ENCODE measurements around the gene COL26A1. TPM values are rescaled to one million over a fixed set of nuclear protein-coding genes. Genes with fewer than 3 reads are reported as not detected.

The COL26A1 gene
- total RNA-seq, 2 donors from 2014 or later: not detected

- Histone ChIP-seq H3K9me3 (peaks cover 0 to 5% of the 10 kb centered on the region in 2 donors), H3K36me3 (no peaks in the 10 kb centered on the region), H3K27me3 (no peaks in the 10 kb centered on the region), H3K4me1 (no peaks in the 10 kb centered on the region), H3K4me3 (no peak overlapping the region), H3K27ac (no peak overlapping the region)
- no peak for TF ChIP-seq CTCF (IDR thresholded peaks at IDR 0.05)
- DNase-seq (ENCODE audit: low spot score): no peak
These were observed 220.3 kb downstream of the COL26A1 start for GRCh38 chr7:101582971-101583370.

GRCh38 chr7:101586078-101586905 lies 223.6 kb downstream of the COL26A1 start:
- Histone ChIP-seq H3K4me3 (no peak overlapping the region), H3K36me3 (no peaks in the 10 kb centered on the region), H3K27me3 (no peaks in the 10 kb centered on the region), H3K4me1 (no peaks in the 10 kb centered on the region), H3K27ac (no peak overlapping the region), H3K9me3 (peaks cover 0 to 5% of the 10 kb centered on the region in 2 donors)
- no peak for DNase-seq (ENCODE audit: low spot score)
- TF ChIP-seq CTCF (IDR thresholded peaks at IDR 0.05): no peak

GRCh38 chr7:101586906-101587677 lies 224.4 kb downstream of the COL26A1 start:
- H3K27ac ChIP-seq: no peak overlapping the region
- peaks cover 0 to 5% of the 10 kb centered on the region in 2 donors for H3K9me3 ChIP-seq
- TF ChIP-seq CTCF (IDR thresholded peaks at IDR 0.05): no peak
- H3K4me3 ChIP-seq: no peak overlapping the region
- H3K4me1 ChIP-seq: no peaks in the 10 kb centered on the region
- no peaks in the 10 kb centered on the region for H3K36me3 ChIP-seq
- H3K27me3 ChIP-seq: no peaks in the 10 kb centered on the region
- DNase-seq (ENCODE audit: low spot score): no peak

GRCh38 chr7:101588131-101588935 lies 225.7 kb downstream of the COL26A1 start:
- Histone ChIP-seq H3K9me3 (peaks cover 0 to 3% of the 10 kb centered on the region in 2 donors), H3K4me1 (no peaks in the 10 kb centered on the region), H3K4me3 (no peak overlapping the region), H3K27me3 (no peaks in the 10 kb centered on the region), H3K27ac (no peak overlapping the region), H3K36me3 (no peaks in the 10 kb centered on the region)
- DNase-seq (ENCODE audit: low spot score): no peak
- TF ChIP-seq CTCF (IDR thresholded peaks at IDR 0.05): no peak

- H3K27ac ChIP-seq: no peak overlapping the region
- H3K9me3 ChIP-seq: no peaks in the 10 kb centered on the region
- H3K27me3 ChIP-seq: no peaks in the 10 kb centered on the region
- H3K36me3 ChIP-seq: no peaks in the 10 kb centered on the region
- TF ChIP-seq CTCF (IDR thresholded peaks at IDR 0.05): no peak
- H3K4me3 ChIP-seq: no peak overlapping the region
- no peak for DNase-seq (ENCODE audit: low spot score)
- no peaks in the 10 kb centered on the region for H3K4me1 ChIP-seq
These were observed 226.4 kb downstream of the COL26A1 start for GRCh38 chr7:101589052-101589451.

Measured in right atrium auricular region (tissue), 2 donors.